ENCODE measurements around the gene TBC1D5. TPM values are rescaled to one million over a fixed set of nuclear protein-coding genes. Genes with fewer than 3 reads are reported as not detected.

TBC1D5 gene
- total RNA-seq, 1 donor from 2014 or later = 52.4 TPM

- no peak for DNase-seq (ENCODE audit: extremely low read depth, low read depth, low spot score)
Observed at GRCh38 chr3:17125738-17126442, 616.5 kb downstream of the TBC1D5 start.

- no peak for DNase-seq (ENCODE audit: extremely low read depth, low read depth, low spot score)
Observed at GRCh38 chr3:17122758-17123157, 619.7 kb downstream of the TBC1D5 start.

GRCh38 chr3:17121336-17121735, 621.1 kb downstream of the TBC1D5 start:
- no peak for DNase-seq (ENCODE audit: extremely low read depth, low read depth, low spot score)

GRCh38 chr3:17120115-17120514, 622.3 kb downstream of the TBC1D5 start:
- no peak for DNase-seq (ENCODE audit: extremely low read depth, low read depth, low spot score)

GRCh38 chr3:17119201-17120072, 623.0 kb downstream of the TBC1D5 start:
- DNase-seq (ENCODE audit: extremely low read depth, low read depth, low spot score) = no peak

GRCh38 chr3:17118771-17119170, 623.7 kb downstream of the TBC1D5 start:
- DNase-seq (ENCODE audit: extremely low read depth, low read depth, low spot score) = no peak

GRCh38 chr3:17116007-17116600, 626.3 kb downstream of the TBC1D5 start:
- DNase-seq (ENCODE audit: extremely low read depth, low read depth, low spot score) = no peak

GRCh38 chr3:17115186-17115585, 627.2 kb downstream of the TBC1D5 start:
- DNase-seq (ENCODE audit: extremely low read depth, low read depth, low spot score) = no peak

GRCh38 chr3:17111586-17111985, 630.8 kb downstream of the TBC1D5 start:
- no peak for DNase-seq (ENCODE audit: extremely low read depth, low read depth, low spot score)

- no peak for DNase-seq (ENCODE audit: extremely low read depth, low read depth, low spot score)
Observed at GRCh38 chr3:17110660-17111396, 631.6 kb downstream of the TBC1D5 start.

Data from glomerular endothelial cell (primary cell).